ENCODE measurements around the gene TACR1.

- TF ChIP-seq POLR2A (IDR thresholded peaks at IDR 0.05; ENCODE audit: control extremely low read depth in 1 of 2, low read depth in 2 of 2, low read length in 2 of 2) (no peak), KDM5A (IDR thresholded peaks at IDR 0.05; ENCODE audit: low read length) (no peak), EP300 (IDR thresholded peaks at IDR 0.05; ENCODE audit: borderline replicate concordance in 1 of 2, low read depth in 2 of 2, low read length in 2 of 2) (no peak), JUND (IDR thresholded peaks at IDR 0.05; ENCODE audit: low read length) (no peak), CTCF (IDR thresholded peaks at IDR 0.05; ENCODE audit: control extremely low read depth in 1 of 3, insufficient read depth in 1 of 3, low read depth in 1 of 3, low read length in 3 of 3) (peak in 1 of 3 experiments; percentile 11; a peak in 1 of 4 replicates), CHD2 (IDR thresholded peaks at IDR 0.05; ENCODE audit: low read length) (no peak), POLR2AphosphoS5 (IDR thresholded peaks at IDR 0.05; ENCODE audit: low read depth, low read length) (no peak), RAD21 (IDR thresholded peaks at IDR 0.05 in 1 of 2, conservative IDR thresholded peaks at IDR 0.05 in 1 of 2; ENCODE audit: low read depth in 2 of 2, low read length in 2 of 2) (no peak), EGR1 (IDR thresholded peaks at IDR 0.05; ENCODE audit: borderline replicate concordance, low read depth, low read length) (no peak), NRF1 (IDR thresholded peaks at IDR 0.05; ENCODE audit: low read depth, low read length) (no peak), FOSL1 (IDR thresholded peaks at IDR 0.05; ENCODE audit: insufficient read depth, low read depth, low read length) (no peak)
- TF ChIP-seq, protein P1, sequence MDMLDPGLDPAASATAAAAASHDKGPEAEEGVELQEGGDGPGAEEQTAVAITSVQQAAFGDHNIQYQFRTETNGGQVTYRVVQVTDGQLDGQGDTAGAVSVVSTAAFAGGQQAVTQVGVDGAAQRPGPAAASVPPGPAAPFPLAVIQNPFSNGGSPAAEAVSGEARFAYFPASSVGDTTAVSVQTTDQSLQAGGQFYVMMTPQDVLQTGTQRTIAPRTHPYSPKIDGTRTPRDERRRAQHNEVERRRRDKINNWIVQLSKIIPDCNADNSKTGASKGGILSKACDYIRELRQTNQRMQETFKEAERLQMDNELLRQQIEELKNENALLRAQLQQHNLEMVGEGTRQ (IDR thresholded peaks at IDR 0.05; ENCODE audit: low read length): no peak
- TF ChIP-seq, protein P2, sequence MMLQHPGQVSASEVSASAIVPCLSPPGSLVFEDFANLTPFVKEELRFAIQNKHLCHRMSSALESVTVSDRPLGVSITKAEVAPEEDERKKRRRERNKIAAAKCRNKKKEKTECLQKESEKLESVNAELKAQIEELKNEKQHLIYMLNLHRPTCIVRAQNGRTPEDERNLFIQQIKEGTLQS (IDR thresholded peaks at IDR 0.05; ENCODE audit: insufficient read depth, low read depth, low read length): no peak
- TF ChIP-seq, protein P3, sequence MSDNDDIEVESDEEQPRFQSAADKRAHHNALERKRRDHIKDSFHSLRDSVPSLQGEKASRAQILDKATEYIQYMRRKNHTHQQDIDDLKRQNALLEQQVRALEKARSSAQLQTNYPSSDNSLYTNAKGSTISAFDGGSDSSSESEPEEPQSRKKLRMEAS (IDR thresholded peaks at IDR 0.05): no peak
Measured at GRCh38 chr2:75233965-75234364, 34.6 kb upstream of the TACR1 start.

All from H1 (cell line).